Stimulated activated CD4-positive, alpha-beta T cell treated with anti-CD3 and anti-CD28 coated beads, Interleukin-15, amount 100 ng/mL, for 48 hours (primary cell): Measurements from ENCODE around the gene NHSL2.

Experiments used
- DNase-seq, 2 donors: peaks; one replicate each; pipeline ENCODE4 v3.0.0-alpha.2; 2020; ENCODE audit warnings: low read depth in 2 of 2

The NHSL2 gene

GRCh38 chrX:72071213-72071612, 160.6 kb downstream of the NHSL2 start:
- DNase-seq, result no peak

- no peak for DNase-seq
These were observed 163.0 kb downstream of the NHSL2 start for GRCh38 chrX:72073633-72074032.

DNA sequence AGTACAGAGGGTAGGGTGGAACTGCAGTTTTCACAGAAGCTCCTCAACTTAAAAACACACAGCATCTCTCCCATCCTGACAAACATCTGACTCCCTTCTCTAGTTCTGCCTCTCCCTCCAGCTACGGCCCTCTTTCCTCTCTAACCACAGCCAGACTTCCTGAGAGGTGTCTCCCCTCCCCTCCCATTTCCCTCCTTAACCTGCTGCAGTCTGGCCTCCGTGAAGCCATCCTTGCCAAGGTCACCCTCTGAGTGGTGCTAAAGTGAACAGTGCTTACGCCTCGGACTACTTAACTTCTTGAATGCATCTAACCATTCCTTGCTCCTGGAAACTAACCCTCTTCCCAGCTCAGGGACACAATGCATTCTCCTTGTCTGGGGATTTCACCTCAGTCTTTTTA, 167.8 kb downstream of the NHSL2 start:
- no peak for DNase-seq

DNA sequence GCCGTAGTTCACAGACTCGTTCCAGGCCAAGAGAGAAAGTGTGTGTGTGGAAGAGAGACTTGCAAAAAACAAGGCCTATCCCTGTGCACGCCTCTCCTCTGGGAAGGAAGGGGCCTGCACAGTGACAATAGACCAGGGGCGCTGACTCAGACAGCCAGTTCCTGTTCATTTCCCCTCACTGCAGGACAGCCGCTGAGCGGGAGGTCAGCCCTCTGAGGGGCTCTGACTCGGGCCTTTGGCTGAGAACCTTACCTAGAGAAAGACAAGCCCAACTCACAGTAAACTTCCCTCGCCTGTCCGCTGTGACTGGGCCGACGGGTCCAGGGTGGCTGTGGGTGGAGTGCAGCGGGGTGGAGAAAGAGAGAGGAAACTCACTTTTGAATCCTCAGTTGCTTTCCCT, 169.0 kb downstream of the NHSL2 start:
- no peak for DNase-seq

- no peak for DNase-seq
These were observed 169.5 kb downstream of the NHSL2 start for GRCh38 chrX:72080150-72080549.

- no peak for DNase-seq
These were observed 170.2 kb downstream of the NHSL2 start for GRCh38 chrX:72080800-72081199.

GRCh38 chrX:72081605-72082320, 171.1 kb downstream of the NHSL2 start:
- no peak for DNase-seq

GRCh38 chrX:72083291-72083690, 172.6 kb downstream of the NHSL2 start:
- DNase-seq, result no peak

GRCh38 chrX:72084114-72084513, 173.5 kb downstream of the NHSL2 start:
- DNase-seq, result no peak

- DNase-seq, result no peak
These were observed 176.3 kb downstream of the NHSL2 start for GRCh38 chrX:72086995-72087394.

DNA sequence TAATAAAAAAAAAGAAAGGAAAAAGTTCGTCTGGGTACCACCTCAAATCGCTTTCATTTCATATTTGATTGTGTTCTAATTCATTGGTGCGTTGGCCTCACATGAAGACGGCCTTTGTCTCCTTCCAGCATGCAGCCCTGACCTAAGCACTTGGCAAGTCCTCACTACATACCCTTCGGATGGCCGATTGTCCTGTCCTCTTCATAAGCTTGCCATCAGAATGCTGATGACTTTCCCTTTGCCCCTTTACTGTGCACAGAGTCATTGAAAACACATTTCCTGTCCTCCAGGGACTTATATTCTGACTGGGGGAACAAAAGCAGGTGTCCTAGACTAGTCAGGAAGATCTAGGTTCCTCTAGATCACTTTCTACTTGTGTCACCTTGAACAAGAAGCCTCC, 178.1 kb downstream of the NHSL2 start:
- no peak for DNase-seq

DNA sequence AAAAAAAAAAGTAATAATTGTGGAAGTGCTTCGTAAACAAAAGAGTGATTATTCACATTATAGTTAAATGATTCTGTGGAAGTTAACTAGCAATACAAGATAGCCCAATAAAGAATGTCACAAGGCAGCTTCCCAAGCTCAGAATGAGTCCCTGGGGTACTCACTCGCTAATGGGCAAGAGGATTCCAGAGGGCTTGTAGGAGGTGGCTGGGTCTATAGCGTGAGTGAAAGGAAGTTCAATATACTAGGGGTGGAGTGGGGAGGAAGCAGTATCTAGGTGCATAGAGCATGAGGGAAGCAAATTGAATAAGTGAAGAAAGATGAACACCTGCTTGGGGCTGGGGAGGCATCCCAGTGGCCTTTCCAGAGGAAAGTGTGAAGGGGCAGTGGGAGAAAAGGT, 178.6 kb downstream of the NHSL2 start:
- no peak for DNase-seq

DNA sequence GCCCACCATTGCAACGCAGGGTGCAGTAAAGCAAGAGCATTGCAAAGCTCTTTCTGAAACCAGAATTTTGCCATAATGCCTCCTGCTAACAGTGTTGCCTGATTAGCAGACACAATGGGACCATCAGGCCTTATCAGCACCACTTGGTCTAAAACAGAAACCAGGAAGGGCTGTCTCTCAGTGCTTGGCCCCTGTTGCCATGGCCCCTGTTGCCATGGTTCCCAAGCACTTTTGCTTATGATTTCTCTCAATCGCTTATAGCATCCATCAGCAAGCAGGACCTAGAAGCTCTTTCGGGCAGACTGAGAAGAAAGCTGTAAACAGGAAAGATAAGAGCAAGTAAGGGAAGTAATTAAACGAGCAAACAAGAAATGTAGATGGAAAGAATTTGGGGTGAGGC, 184.2 kb downstream of the NHSL2 start:
- no peak for DNase-seq

- no peak for DNase-seq
These were observed 184.7 kb downstream of the NHSL2 start for GRCh38 chrX:72095370-72095769.

DNA sequence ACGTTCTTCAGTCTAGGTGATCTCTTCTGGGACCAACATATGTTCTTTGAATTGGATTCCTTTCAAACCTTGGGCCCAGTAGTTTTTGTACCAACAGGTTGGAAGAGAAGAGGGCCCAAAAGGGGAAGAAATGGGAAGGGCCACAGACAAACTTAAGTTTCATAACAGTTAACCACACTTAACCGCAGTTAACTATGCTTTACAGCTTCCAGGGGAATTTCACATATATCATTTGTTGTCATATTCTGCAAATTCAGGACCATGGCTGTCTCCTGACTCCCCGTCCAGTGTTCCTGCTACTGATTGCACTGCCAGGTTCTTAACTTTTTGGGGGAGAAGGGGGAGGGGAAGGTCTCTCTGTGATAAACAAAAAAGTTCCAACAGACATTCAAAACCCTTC, 186.5 kb downstream of the NHSL2 start:
- no peak for DNase-seq

GRCh38 chrX:72100051-72100755, 189.6 kb downstream of the NHSL2 start:
- DNase-seq, result no peak

GRCh38 chrX:72100824-72101351, 190.2 kb downstream of the NHSL2 start:
- DNase-seq, result peak; percentile 28 to 44

DNA sequence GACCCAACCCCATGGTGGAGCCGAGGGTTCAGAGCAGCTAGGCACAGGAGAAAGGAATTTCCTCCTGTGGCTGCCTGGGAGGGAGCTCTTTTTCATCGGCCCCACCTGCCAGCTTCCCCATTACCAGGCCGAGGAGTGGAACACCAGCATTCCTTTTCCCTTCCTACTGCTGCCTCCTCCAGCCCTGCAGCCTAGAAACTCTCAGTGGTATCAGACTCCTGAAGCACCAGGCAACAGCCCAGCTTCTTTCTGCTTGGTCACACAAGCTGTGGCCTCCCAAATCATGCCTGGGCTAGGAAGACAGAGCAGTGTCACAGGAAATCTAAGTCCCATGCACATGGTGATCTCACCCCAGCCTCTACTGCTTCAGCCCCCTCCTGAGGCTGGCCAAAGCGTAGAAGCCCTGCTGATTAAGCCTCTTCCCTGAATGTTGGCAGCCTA, 191.0 kb downstream of the NHSL2 start:
- no peak for DNase-seq

- DNase-seq, result no peak
These were observed 191.5 kb downstream of the NHSL2 start for GRCh38 chrX:72102126-72102525.

DNA sequence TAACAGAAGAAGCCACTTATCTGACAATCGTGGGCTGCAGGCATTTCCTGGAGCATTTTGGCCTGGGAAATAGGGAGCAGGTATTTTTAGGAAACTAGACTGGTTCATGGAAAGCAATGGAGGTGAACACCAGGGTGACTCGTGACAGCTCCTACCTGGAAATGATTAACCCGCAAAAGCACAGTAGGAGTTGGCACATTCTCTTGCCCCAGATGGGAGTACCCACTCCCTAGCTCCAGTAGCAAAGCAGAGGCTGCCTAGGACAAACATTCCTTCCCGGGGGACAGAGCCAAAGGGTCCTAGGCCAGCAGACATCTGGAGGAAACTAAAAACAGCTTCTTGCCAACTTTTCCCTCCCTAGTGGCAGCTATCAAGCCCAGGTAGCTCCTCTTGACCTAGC, 192.1 kb downstream of the NHSL2 start:
- no peak for DNase-seq

DNA sequence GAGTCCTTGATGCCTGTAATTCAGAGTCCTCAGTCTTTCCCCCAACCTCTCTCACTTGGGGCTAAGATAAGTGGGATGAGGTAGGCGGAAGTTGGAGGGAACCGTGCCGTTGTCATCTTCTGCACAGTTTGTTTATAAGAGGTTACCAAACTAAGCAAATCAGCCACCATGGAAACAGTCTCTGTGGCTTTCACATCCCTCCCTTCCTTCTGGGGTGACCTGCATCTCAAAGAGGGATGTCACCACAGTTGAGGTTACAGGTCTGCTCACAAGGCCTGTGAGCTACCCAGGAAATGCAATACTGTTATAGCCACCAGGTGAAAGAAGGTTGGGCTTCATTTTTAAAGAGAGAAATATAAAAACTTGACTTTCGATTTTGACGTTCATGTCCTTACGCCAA, 194.8 kb downstream of the NHSL2 start:
- no peak for DNase-seq

DNA sequence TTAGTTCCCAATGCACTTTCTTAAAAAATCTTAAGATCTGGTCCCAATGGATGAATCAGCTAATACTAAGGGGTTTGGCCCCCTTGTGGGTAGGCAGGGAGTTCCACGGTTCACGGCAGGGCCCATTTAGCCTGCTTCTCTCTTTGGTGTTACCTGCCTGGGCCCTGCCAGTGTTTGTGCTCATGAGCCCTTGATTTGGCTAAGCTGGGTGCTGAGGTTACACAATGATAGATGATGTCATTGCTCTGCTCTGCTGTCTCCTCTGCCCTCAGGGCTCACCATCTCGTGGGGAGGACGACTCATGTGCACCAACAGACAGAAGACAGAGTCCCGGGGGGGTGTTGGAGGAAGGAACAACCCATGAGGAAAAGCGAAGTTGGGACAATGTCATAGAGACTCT, 196.7 kb downstream of the NHSL2 start:
- no peak for DNase-seq
